ENCODE results near the gene ATAD5.
"Not testable (repeated sequence)": the region's sequence is repeated elsewhere in the genome, so short reads cannot be mapped to it uniquely, and the experiment has no call there.

Gene ATAD5

DNA sequence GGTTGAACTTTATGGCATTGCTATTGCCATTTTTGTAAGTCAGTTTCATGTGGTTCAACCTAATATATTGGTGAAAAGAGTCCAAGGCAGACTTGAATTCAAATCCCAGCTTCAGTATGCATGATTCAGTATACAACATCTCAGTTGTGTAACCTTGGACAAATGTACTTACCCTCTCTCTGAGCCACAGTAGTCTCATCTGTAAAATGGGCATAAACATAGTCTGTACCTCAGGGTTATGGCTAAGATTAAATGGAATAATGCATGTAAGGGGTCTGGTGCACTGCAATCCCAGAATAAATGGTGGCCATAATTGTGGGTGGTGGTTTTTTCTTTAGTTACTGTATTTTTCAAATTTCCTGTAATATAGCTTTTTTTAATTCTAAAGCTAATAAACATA lies 85.3 kb downstream of the ATAD5 start:
- Histone ChIP-seq H3K9me3 (ENCODE audit: control insufficient read depth, low read length) (no peaks in the 10 kb centered on the region), H3K4me1 (ENCODE audit: control insufficient read depth, insufficient read depth, low read length) (no peaks in the 10 kb centered on the region), H3K4me3 (ENCODE audit: low read length) (no peak overlapping the region), H3K36me3 (ENCODE audit: control insufficient read depth, insufficient read depth, low read length, severe bottlenecking) (no peaks in the 10 kb centered on the region), H3K27me3 (replicated peaks; ENCODE audit: control insufficient read depth, insufficient read depth, low read length) (peaks cover 7% of the 10 kb centered on the region), H3K9ac (ENCODE audit: low read length) (no peak overlapping the region)
- DNase-seq (ENCODE audit: low read depth), result no peak

DNA sequence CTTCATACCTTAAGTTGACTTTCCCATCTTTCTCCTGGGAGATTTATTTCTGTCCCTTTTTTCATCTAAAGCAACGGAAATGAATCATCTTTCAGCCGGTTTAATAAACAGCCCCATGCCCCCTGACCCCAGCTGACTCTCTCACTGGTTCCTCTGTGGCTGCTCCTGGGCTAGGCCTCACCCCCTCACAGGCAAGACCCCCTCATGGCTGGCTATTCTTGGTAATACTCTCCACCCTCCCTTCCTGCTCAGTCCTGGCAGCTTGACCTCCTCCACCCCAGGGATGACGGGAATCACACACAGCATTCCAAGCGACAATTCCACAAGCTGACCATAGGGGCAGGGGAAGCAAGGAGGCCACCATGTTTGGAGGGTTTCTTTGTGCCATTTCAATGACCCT lies 88.5 kb downstream of the ATAD5 start:
- Histone ChIP-seq H3K9ac (ENCODE audit: low read length) (no peak overlapping the region), H3K4me1 (ENCODE audit: control insufficient read depth, insufficient read depth, low read length) (peaks cover 3% of the 10 kb centered on the region), H3K9me3 (ENCODE audit: control insufficient read depth, low read length) (no peaks in the 10 kb centered on the region), H3K36me3 (ENCODE audit: control insufficient read depth, insufficient read depth, low read length, severe bottlenecking) (no peaks in the 10 kb centered on the region), H3K4me3 (ENCODE audit: low read length) (no peak overlapping the region), H3K27me3 (replicated peaks; ENCODE audit: control insufficient read depth, insufficient read depth, low read length) (peaks cover 24% of the 10 kb centered on the region)
- DNase-seq (ENCODE audit: low read depth), result no peak

DNA sequence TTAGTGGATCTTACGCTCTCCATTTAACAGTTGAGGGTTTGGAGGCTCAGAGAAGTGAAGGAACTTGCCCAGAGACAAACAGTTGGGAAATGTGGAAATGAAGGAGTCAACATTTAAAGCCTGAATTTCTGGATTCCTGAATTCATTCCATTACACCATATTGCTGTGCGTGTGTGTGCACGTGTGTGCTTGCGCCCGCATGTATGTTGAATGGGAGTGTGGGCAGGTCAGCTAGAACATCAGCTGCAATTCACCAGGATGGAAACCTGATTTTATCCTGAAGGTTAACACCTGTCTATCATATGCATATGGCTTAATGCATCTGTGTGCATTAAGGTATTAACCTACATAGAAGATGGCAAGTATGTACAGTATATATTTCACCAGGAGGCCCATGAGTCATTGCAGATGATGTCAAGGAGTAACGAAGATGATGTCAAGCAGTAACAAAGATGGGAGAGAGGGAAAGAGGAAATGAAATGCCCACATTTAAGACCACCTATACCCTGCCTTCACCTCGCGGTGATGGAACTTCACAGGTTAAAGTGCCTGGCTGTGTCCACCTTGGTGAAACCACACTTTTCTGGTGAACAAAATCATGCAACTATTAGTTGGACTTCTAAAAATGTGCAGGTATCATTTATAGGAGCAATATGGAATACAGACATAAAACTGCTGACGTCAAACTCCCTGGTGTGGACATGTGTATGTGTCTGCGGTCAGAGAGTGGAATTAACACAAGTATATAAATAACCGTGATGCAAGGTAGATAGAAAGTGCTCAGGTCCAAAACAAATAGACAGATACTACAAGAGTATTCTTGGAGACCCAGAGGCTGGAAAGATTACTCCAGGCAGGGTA lies 89.1 kb downstream of the ATAD5 start:
- H3K36me3 ChIP-seq (ENCODE audit: control insufficient read depth, insufficient read depth, low read length, severe bottlenecking), result no peaks in the 10 kb centered on the region
- no peak overlapping the region for H3K4me3 ChIP-seq (ENCODE audit: low read length)
- peaks cover 3% of the 10 kb centered on the region for H3K4me1 ChIP-seq (ENCODE audit: control insufficient read depth, insufficient read depth, low read length)
- peaks cover 24% of the 10 kb centered on the region for H3K27me3 ChIP-seq (replicated peaks; ENCODE audit: control insufficient read depth, insufficient read depth, low read length)
- no peak overlapping the region for H3K9ac ChIP-seq (ENCODE audit: low read length)
- no peaks in the 10 kb centered on the region for H3K9me3 ChIP-seq (ENCODE audit: control insufficient read depth, low read length)
- no peak for DNase-seq (ENCODE audit: low read depth)

DNA sequence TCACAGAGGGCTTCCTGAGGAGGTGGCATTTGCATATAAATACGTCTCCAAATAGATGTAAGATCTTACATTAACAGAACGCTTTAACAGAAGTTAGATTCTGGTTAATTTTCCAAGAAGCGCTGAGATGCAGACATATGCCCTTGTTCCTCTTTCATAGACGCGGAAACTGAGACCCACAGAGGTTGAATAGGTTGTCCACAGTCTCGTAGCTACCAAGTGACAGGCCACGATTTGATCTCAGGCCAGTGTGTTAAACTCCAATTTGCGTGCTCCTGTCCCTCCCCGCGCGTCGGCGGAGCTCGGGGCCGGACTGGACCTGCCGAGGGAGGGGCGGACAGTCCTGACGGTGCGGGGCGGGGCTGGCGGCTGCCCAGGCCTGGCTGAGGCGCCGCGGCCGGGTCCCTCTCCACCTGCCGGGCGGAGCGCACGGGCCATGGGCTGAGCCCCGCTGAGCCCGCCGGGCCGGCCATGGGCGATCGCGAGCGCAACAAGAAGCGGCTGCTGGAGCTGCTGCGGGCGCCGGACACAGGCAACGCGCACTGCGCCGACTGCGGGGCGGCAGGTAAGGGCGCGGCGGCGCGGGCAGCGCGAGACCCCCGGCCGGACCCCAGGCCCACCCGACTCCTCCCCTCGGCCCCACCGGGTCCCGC lies 89.9 kb downstream of the ATAD5 start, which contains the start of gene ADAP2:
ADAP2 (plus strand) TSS at position 402 of the 653 bp plus-strand sequence; CDS start at position 472, 70 bp downstream.
- peak; percentile 25 for DNase-seq (ENCODE audit: low read depth)
- Histone ChIP-seq H3K9me3 (ENCODE audit: control insufficient read depth, low read length) (no peaks in the 10 kb centered on the region), H3K27me3 (replicated peaks; ENCODE audit: control insufficient read depth, insufficient read depth, low read length) (peaks cover 24% of the 10 kb centered on the region)

DNA sequence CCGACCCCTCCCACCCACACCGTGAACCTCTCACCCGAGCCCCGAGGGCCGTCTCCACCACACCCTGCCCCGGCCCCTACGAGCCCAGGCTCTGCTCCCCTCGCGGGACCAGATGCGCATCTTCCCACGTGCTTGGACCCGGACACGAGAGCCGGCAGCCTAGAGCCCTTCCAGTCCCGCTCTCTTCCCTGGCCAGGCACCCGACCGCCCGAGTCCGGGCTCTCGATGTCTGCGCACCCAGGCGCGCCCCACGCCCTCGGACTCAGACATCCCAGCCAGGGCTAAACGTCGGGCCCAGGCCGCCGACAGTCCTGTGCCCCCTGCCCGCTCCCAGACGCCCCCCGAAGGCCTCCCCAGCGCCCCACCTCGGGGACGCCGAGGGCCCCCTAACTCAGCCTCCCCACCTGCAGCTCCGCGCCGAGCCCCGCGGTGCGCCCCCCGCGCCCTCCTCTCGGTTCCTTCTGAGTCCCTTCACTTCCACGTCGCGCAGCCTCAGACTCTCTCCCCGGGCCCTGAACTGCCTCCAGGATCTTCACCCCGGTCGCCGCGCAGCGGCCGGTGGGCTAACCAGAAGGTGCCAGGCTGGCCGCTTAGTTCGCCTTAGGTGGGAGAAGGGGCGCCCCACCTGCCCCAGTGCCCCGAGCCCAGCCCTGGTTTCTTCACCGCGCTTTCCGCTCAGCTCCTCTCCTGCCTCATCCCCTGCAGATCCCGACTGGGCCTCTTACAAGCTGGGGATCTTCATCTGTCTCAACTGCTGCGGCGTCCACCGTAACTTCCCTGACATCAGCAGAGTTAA lies 90.7 kb downstream of the ATAD5 start:
- peak overlapping the region; percentile 66 for H3K4me3 ChIP-seq (ENCODE audit: low read length)

More for the DNA sequence above, 89.9 kb downstream of the ATAD5 start, which contains the start of gene ADAP2:
- no peaks in the 10 kb centered on the region for H3K36me3 ChIP-seq (ENCODE audit: control insufficient read depth, insufficient read depth, low read length, severe bottlenecking)
- H3K4me3 ChIP-seq (ENCODE audit: low read length), result peak within 1 kb of the TSS; percentile 66
- no peak within 1 kb of the TSS for H3K9ac ChIP-seq (ENCODE audit: low read length)
- peaks cover 3% of the 10 kb centered on the region for H3K4me1 ChIP-seq (ENCODE audit: control insufficient read depth, insufficient read depth, low read length)

DNA sequence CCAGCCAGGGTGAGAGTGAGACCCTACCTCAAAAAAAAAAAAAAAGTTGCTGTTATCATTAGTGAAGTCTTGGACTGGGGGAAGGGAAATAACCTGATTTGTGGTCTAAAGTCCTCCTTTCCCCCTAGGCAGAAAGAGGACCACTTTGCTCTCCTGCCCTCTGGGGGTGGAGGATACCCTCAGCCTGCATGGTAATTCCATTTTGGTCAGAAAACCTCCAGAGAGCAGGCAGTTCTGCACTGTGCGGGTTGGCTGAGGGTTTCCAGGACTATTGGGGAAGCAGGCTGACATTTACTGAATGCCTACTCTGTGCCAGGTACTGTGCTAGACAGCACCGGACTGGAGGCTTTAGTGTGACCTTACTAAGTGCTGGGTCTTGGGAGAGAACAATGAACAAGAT lies 92.6 kb downstream of the ATAD5 start:
- DNase-seq (ENCODE audit: low read depth), result no peak
- Histone ChIP-seq H3K9me3 (ENCODE audit: control insufficient read depth, low read length) (no peaks in the 10 kb centered on the region), H3K9ac (ENCODE audit: low read length) (no peak overlapping the region), H3K27me3 (replicated peaks; ENCODE audit: control insufficient read depth, insufficient read depth, low read length) (peaks cover 24% of the 10 kb centered on the region), H3K4me1 (ENCODE audit: control insufficient read depth, insufficient read depth, low read length) (peaks cover 3% of the 10 kb centered on the region), H3K4me3 (ENCODE audit: low read length) (no peak overlapping the region), H3K36me3 (ENCODE audit: control insufficient read depth, insufficient read depth, low read length, severe bottlenecking) (no peaks in the 10 kb centered on the region)

More for the DNA sequence above, 90.7 kb downstream of the ATAD5 start:
- no peaks in the 10 kb centered on the region for H3K9me3 ChIP-seq (ENCODE audit: control insufficient read depth, low read length)
- H3K27me3 ChIP-seq (replicated peaks; ENCODE audit: control insufficient read depth, insufficient read depth, low read length), result peaks cover 24% of the 10 kb centered on the region
- H3K36me3 ChIP-seq (ENCODE audit: control insufficient read depth, insufficient read depth, low read length, severe bottlenecking), result no peaks in the 10 kb centered on the region
- H3K9ac ChIP-seq (ENCODE audit: low read length), result no peak overlapping the region
- peak; percentile 24 for DNase-seq (ENCODE audit: low read depth)
- peaks cover 3% of the 10 kb centered on the region for H3K4me1 ChIP-seq (ENCODE audit: control insufficient read depth, insufficient read depth, low read length)

DNA sequence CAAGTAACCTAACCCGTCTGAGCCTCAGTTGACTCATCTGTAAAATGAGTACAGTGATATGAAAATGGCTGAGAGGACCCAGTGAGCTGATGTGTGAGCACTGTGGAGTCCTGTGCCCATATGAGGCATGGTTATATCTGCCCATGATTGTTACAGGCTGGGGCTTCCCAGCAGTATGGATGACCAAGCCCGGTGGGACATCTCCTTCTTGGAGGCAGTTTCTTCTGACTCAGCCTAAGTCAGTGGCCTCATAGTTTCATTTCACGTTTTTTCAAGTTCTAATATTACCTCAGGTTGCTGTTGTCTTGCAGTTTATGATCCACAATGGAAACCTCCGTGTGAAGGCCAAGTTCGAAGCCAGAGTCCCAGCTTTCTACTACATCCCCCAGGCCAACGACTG lies 94.8 kb downstream of the ATAD5 start:
- H3K9me3 ChIP-seq (ENCODE audit: control insufficient read depth, low read length), result no peaks in the 10 kb centered on the region
- H3K4me1 ChIP-seq (ENCODE audit: control insufficient read depth, insufficient read depth, low read length), result peaks cover 3% of the 10 kb centered on the region
- no peak overlapping the region for H3K4me3 ChIP-seq (ENCODE audit: low read length)
- H3K27me3 ChIP-seq (replicated peaks; ENCODE audit: control insufficient read depth, insufficient read depth, low read length), result peaks cover 26% of the 10 kb centered on the region
- H3K9ac ChIP-seq (ENCODE audit: low read length), result no peak overlapping the region
- DNase-seq (ENCODE audit: low read depth), result no peak
- H3K36me3 ChIP-seq (ENCODE audit: control insufficient read depth, insufficient read depth, low read length, severe bottlenecking), result no peaks in the 10 kb centered on the region

DNA sequence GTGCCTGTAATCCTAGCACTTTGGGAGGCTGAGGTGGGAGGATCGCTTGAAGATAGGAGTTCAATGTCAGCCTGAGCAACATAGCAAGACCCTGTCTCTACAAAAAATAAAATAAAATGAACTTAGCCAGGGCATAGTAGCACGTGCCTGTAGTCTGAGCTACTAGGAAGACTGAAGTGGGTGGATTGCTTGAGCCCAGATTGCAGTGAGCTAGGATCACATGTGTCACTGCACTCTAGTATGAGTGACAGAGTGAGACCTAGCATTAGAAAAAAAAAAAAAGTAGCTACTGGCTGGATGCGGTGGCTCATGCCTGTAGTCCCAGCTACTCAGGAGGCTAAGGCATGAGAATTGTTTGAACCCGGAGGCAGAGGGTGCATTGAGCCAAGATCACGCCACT lies 96.0 kb downstream of the ATAD5 start:
- Histone ChIP-seq H3K36me3 (ENCODE audit: control insufficient read depth, insufficient read depth, low read length, severe bottlenecking) (no peaks in the 10 kb centered on the region), H3K27me3 (replicated peaks; ENCODE audit: control insufficient read depth, insufficient read depth, low read length) (peaks cover 23% of the 10 kb centered on the region), H3K9me3 (ENCODE audit: control insufficient read depth, low read length) (no peaks in the 10 kb centered on the region), H3K4me1 (ENCODE audit: control insufficient read depth, insufficient read depth, low read length) (peaks cover under 1% of the 10 kb centered on the region), H3K4me3 (ENCODE audit: low read length) (no peak overlapping the region), H3K9ac (ENCODE audit: low read length) (no peak overlapping the region)
- DNase-seq (ENCODE audit: low read depth), result no peak

DNA sequence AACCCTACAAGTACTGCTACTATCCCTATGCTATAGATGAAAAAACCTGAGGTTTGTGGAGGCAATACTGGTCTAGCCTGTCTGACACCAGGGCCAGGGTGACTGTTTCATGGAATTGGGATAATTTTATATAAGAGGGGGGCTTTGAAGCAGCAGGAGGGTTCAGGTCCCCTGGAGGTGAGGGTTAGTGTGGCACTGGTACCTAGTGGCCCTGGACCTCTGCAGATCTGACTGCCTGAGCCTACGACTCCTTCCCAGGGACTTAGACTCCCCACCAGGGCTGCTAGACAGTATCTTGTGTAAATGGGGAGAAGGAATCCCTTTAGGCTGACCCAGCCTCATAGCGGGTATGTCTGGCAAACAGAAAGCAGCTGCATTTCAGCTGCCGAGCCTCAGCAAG lies 96.8 kb downstream of the ATAD5 start:
- no peak for DNase-seq (ENCODE audit: low read depth)
- H3K27me3 ChIP-seq (replicated peaks; ENCODE audit: control insufficient read depth, insufficient read depth, low read length), result peaks cover 19% of the 10 kb centered on the region
- H3K9ac ChIP-seq (ENCODE audit: low read length), result no peak overlapping the region
- H3K4me3 ChIP-seq (ENCODE audit: low read length), result no peak overlapping the region
- H3K36me3 ChIP-seq (ENCODE audit: control insufficient read depth, insufficient read depth, low read length, severe bottlenecking), result no peaks in the 10 kb centered on the region
- no peaks in the 10 kb centered on the region for H3K4me1 ChIP-seq (ENCODE audit: control insufficient read depth, insufficient read depth, low read length)
- H3K9me3 ChIP-seq (ENCODE audit: control insufficient read depth, low read length), result no peaks in the 10 kb centered on the region

DNA sequence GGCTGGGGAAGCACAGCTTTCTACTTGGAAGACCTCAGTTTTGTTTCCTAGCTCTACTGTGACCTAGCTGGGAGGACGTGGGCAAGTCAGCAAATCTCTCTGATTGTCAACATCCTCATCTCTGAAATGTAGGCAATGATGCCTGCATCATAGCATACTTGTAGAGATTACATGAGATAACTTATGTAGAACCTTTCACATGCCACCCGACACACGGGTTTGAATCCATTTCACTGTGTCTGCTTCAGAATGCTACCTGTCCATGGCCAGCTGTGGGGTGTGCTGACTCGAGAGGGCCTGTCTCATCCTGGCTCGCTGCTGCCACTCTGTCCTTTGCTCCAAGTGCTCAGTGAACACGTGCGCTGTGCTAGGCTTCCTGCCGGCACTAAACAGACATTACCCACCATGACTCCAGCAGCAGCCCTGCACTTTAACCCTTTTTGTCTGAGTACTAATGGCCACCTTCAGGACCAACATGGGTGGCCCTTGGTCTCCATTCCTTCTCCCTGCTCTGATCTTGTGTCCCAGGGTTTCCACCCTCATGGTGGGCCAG lies 97.4 kb downstream of the ATAD5 start:
- no peak overlapping the region for H3K9ac ChIP-seq (ENCODE audit: low read length)
- no peaks in the 10 kb centered on the region for H3K4me1 ChIP-seq (ENCODE audit: control insufficient read depth, insufficient read depth, low read length)
- DNase-seq (ENCODE audit: low read depth), result no peak
- H3K9me3 ChIP-seq (ENCODE audit: control insufficient read depth, low read length), result no peaks in the 10 kb centered on the region
- H3K4me3 ChIP-seq (ENCODE audit: low read length), result no peak overlapping the region
- H3K27me3 ChIP-seq (replicated peaks; ENCODE audit: control insufficient read depth, insufficient read depth, low read length), result peaks cover 15% of the 10 kb centered on the region
- H3K36me3 ChIP-seq (ENCODE audit: control insufficient read depth, insufficient read depth, low read length, severe bottlenecking), result no peaks in the 10 kb centered on the region

DNA sequence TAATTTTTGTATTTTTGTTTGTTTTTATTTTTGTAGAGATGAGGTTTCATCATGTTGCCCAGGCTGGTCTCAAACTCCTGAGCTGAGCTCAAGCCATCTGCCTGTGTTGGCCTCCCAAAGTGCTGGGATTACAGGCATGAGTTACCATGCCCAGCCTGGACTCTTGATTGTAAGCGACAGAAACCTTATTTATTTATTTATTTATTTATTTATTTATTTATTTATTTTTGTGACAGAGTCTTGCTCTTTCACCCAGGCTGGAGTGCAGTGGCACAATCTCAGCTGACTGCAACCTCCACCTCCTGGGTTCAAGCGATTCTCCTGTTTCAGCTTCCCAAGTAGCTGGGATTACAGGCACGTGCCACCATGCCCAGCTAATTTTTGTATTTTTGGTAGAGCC lies 98.1 kb downstream of the ATAD5 start:
- H3K4me3 ChIP-seq (ENCODE audit: low read length); DNase-seq (ENCODE audit: low read depth); H3K9me3 ChIP-seq (ENCODE audit: control insufficient read depth, low read length); H3K4me1 ChIP-seq (ENCODE audit: control insufficient read depth, insufficient read depth, low read length); H3K9ac ChIP-seq (ENCODE audit: low read length); H3K36me3 ChIP-seq (ENCODE audit: control insufficient read depth, insufficient read depth, low read length, severe bottlenecking): not testable (repeated sequence)
- peaks cover 10% of the 10 kb centered on the region for H3K27me3 ChIP-seq (replicated peaks; ENCODE audit: control insufficient read depth, insufficient read depth, low read length)

All from adipocyte (in vitro differentiated cells).